Erythroblast (primary cell): Measurements from ENCODE around the gene WDR36.

ENCODE experiments used
- GATA1 ChIP-seq: IDR thresholded peaks from 2 replicates; pipeline ENCODE4 v1.6.1; 2011; ENCODE audit warnings: low read depth, mild to moderate bottlenecking, control low read depth, low read length, moderate library complexity
- POLR2A ChIP-seq: IDR thresholded peaks from 2 replicates; pipeline ENCODE4 v1.6.1; 2011; ENCODE audit warnings: mild to moderate bottlenecking, low read length

- TF ChIP-seq POLR2A (no peak), GATA1 (no peak)
Measured at GRCh38 chr5:111124793-111125192, 32.6 kb downstream of the WDR36 start.
